ENCODE data around the gene C19orf85.
A peak's percentile ranks its signal among the peaks of the same experiment; 100 is the strongest.

Gene C19orf85

GRCh38 chr19:55418185-55418584 lies 46.4 kb downstream of the C19orf85 start (continued):
- TF ChIP-seq ZBTB7A (tag by site-specific recombination; IDR thresholded peaks at IDR 0.05; ENCODE audit: low read depth) (no peak), ZNF248 (tag by site-specific recombination; IDR thresholded peaks at IDR 0.05) (no peak), GLIS1 (tag by site-specific recombination; IDR thresholded peaks at IDR 0.05) (peak; percentile 32; the same call in 1 of the 2 replicates), ZNF585B (tag by site-specific recombination; IDR thresholded peaks at IDR 0.05) (no peak), ZNF174 (tag by site-specific recombination; IDR thresholded peaks at IDR 0.05) (no peak), ZEB2 (tag by site-specific recombination; IDR thresholded peaks at IDR 0.05) (0 out of 2 replicates have a peak, but pooled peaks have one; percentile 27), BCL11A (tag by site-specific recombination; IDR thresholded peaks at IDR 0.05; ENCODE audit: low read depth) (no peak), ZNF660 (tag by site-specific recombination; IDR thresholded peaks at IDR 0.05) (peak; percentile 74; the same call in 1 of the 2 replicates), AEBP2 (tag by site-specific recombination; IDR thresholded peaks at IDR 0.05; ENCODE audit: borderline replicate concordance) (no peak), ZBTB17 (tag by site-specific recombination; IDR thresholded peaks at IDR 0.05) (peak; percentile 42; the same call in 1 of the 2 replicates), ZNF449 (tag by site-specific recombination; IDR thresholded peaks at IDR 0.05) (no peak), IKZF3 (tag by site-specific recombination; IDR thresholded peaks at IDR 0.05) (0 out of 2 replicates have a peak, but pooled peaks have one; percentile 31), ZNF561 (tag by site-specific recombination; IDR thresholded peaks at IDR 0.05; ENCODE audit: borderline replicate concordance) (peak; percentile 74), PRDM4 (tag by site-specific recombination; IDR thresholded peaks at IDR 0.05) (no peak), ZNF175 (tag by site-specific recombination; IDR thresholded peaks at IDR 0.05) (no peak)
